ENCODE data around the gene ARHGAP25.
"Not testable (repeated sequence)": the region's sequence is repeated elsewhere in the genome, so short reads cannot be mapped to it uniquely, and the experiment has no call there.

Gene ARHGAP25

GRCh38 chr2:68796295-68796905 is 61.8 kb downstream of the ARHGAP25 start:
- Histone ChIP-seq H3K36me3 (ENCODE audit: control insufficient read depth, insufficient read depth, low read length) (no peaks in the 10 kb centered on the region), H3K9me3 (ENCODE audit: control insufficient read depth, low read length) (no peaks in the 10 kb centered on the region), H3K27ac (ENCODE audit: low read depth, low read length, severe bottlenecking) (no peak overlapping the region), H3K4me1 (ENCODE audit: control insufficient read depth, insufficient read depth, low read length, poor library complexity, severe bottlenecking) (peaks cover 24% of the 10 kb centered on the region), H3K4me3 (ENCODE audit: extremely low read depth, insufficient read depth, low read length, poor library complexity, severe bottlenecking) (no peak overlapping the region)
- 94 to 100% methylated on average over 1 to 2 of the region's 3 CpGs for WGBS, 2 experiments (ENCODE audit: insufficient coverage in 2 of 2)

GRCh38 chr2:68798569-68798968 is 64.0 kb downstream of the ARHGAP25 start:
- Histone ChIP-seq H3K4me3 (ENCODE audit: extremely low read depth, insufficient read depth, low read length, poor library complexity, severe bottlenecking) (no peak overlapping the region), H3K9me3 (ENCODE audit: control insufficient read depth, low read length) (no peaks in the 10 kb centered on the region), H3K27ac (ENCODE audit: low read depth, low read length, severe bottlenecking) (no peak overlapping the region)

DNA sequence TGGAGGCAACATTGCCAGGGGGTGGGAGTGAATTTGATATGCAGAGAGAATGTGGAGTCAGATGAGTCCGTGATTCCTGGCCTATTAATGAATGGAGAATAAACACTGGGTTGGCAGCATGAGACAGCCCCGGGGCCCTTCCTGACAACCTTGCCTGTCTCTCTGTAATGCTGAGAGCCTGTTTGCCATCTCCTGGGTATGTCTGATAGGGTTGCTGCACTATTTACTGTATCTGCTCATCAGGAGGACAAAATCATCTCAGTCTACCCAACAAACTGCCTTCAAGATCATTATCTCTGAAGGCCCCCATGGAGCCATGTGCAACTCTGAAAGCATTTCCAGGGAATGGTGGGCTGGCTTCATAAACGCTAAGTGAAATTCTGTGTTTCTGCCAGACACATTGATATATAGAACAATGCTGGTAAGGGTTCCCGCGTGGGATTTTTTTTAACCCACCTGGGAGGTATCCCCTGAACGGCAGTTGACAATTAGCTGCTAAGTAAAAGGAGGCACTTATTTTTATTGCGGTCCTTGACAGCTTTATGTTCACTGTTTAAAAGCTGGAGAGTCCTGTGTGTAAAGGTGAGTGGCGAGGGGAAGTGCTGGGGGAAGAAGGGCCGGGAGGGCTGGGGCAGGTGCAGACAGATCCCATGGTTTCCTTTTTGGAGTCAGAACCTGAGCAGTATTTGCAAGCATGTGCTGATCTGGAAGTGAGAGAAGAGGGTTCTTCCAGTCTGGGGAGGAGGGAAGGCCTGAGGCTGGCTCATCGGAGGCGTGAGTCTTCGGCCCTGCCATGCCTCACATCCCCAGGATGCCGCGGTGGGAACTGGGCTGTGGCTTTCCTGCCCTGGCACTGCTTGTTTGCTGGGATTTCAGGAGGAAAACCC is 64.8 kb downstream of the ARHGAP25 start:
- Histone ChIP-seq H3K9me3 (ENCODE audit: control insufficient read depth, low read length) (no peaks in the 10 kb centered on the region), H3K36me3 (ENCODE audit: control insufficient read depth, insufficient read depth, low read length) (no peaks in the 10 kb centered on the region), H3K27ac (ENCODE audit: low read depth, low read length, severe bottlenecking) (no peak overlapping the region), H3K4me3 (ENCODE audit: extremely low read depth, insufficient read depth, low read length, poor library complexity, severe bottlenecking) (no peak overlapping the region), H3K4me1 (ENCODE audit: control insufficient read depth, insufficient read depth, low read length, poor library complexity, severe bottlenecking) (peaks cover 20% of the 10 kb centered on the region)
- 88 to 89% methylated on average over 12 to 14 of the region's 14 CpGs for WGBS, 2 experiments (ENCODE audit: insufficient coverage in 2 of 2)

More at GRCh38 chr2:68798569-68798968, 64.0 kb downstream of the ARHGAP25 start:
- Histone ChIP-seq H3K36me3 (ENCODE audit: control insufficient read depth, insufficient read depth, low read length) (no peaks in the 10 kb centered on the region), H3K4me1 (ENCODE audit: control insufficient read depth, insufficient read depth, low read length, poor library complexity, severe bottlenecking) (peaks cover 20% of the 10 kb centered on the region)

- Histone ChIP-seq H3K27ac (ENCODE audit: low read depth, low read length, severe bottlenecking) (no peak overlapping the region), H3K9me3 (ENCODE audit: control insufficient read depth, low read length) (no peaks in the 10 kb centered on the region), H3K36me3 (ENCODE audit: control insufficient read depth, insufficient read depth, low read length) (no peaks in the 10 kb centered on the region), H3K4me1 (ENCODE audit: control insufficient read depth, insufficient read depth, low read length, poor library complexity, severe bottlenecking) (peaks cover 20% of the 10 kb centered on the region), H3K4me3 (ENCODE audit: extremely low read depth, insufficient read depth, low read length, poor library complexity, severe bottlenecking) (no peak overlapping the region)
- WGBS, 2 experiments (ENCODE audit: insufficient coverage in 2 of 2): no CpG with 5 or more reads among the region's 4 CpGs
These were observed 65.4 kb downstream of the ARHGAP25 start for GRCh38 chr2:68800027-68800401.

DNA sequence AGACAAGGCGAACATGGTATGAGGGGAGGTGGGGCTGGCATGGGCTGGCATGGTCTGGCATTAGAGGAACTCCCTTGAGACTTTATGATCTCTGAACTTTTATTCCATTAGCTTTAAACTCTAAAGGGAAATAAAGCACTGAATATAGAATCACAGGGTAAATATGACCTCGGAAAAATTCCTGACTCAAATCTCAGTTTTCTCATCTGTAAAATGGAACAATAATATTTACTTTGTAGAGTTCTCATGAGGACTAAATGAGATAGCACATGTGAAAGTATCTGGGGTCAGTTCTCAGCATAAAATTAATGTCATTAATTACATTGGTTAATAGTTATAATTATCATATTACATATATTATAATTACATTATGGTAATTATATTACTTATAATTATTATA is 65.9 kb downstream of the ARHGAP25 start:
- Histone ChIP-seq H3K36me3 (ENCODE audit: control insufficient read depth, insufficient read depth, low read length) (no peaks in the 10 kb centered on the region), H3K4me3 (ENCODE audit: extremely low read depth, insufficient read depth, low read length, poor library complexity, severe bottlenecking) (no peak overlapping the region), H3K4me1 (ENCODE audit: control insufficient read depth, insufficient read depth, low read length, poor library complexity, severe bottlenecking) (peaks cover 20% of the 10 kb centered on the region), H3K27ac (ENCODE audit: low read depth, low read length, severe bottlenecking) (no peak overlapping the region), H3K9me3 (ENCODE audit: control insufficient read depth, low read length) (no peaks in the 10 kb centered on the region)
- no CpG with 5 or more reads among the region's 2 CpGs for WGBS, 2 experiments (ENCODE audit: insufficient coverage in 2 of 2)

- H3K9me3 ChIP-seq (ENCODE audit: control insufficient read depth, low read length); H3K4me3 ChIP-seq (ENCODE audit: extremely low read depth, insufficient read depth, low read length, poor library complexity, severe bottlenecking); H3K36me3 ChIP-seq (ENCODE audit: control insufficient read depth, insufficient read depth, low read length); H3K27ac ChIP-seq (ENCODE audit: low read depth, low read length, severe bottlenecking): not testable (repeated sequence)
- H3K4me1 ChIP-seq (ENCODE audit: control insufficient read depth, insufficient read depth, low read length, poor library complexity, severe bottlenecking): peaks cover 33% of the 10 kb centered on the region
- 81 to 95% methylated on average over 4 to 8 of the region's 9 CpGs for WGBS, 2 experiments (ENCODE audit: insufficient coverage in 2 of 2)
These were observed 67.5 kb downstream of the ARHGAP25 start for GRCh38 chr2:68802161-68802560.

GRCh38 chr2:68805025-68805424 is 70.4 kb downstream of the ARHGAP25 start:
- Histone ChIP-seq H3K9me3 (ENCODE audit: control insufficient read depth, low read length) (no peaks in the 10 kb centered on the region), H3K27ac (ENCODE audit: low read depth, low read length, severe bottlenecking) (no peak overlapping the region), H3K4me1 (ENCODE audit: control insufficient read depth, insufficient read depth, low read length, poor library complexity, severe bottlenecking) (peaks cover 38% of the 10 kb centered on the region), H3K36me3 (ENCODE audit: control insufficient read depth, insufficient read depth, low read length) (no peaks in the 10 kb centered on the region), H3K4me3 (ENCODE audit: extremely low read depth, insufficient read depth, low read length, poor library complexity, severe bottlenecking) (no peak overlapping the region)
- WGBS, 2 experiments (ENCODE audit: insufficient coverage in 2 of 2): 93% methylated on average over 3 of the region's 4 CpGs; no CpG with 5 or more reads in 1 of the 2 experiments

GRCh38 chr2:68806511-68807109 is 72.0 kb downstream of the ARHGAP25 start:
- Histone ChIP-seq H3K4me1 (ENCODE audit: control insufficient read depth, insufficient read depth, low read length, poor library complexity, severe bottlenecking) (peaks cover 39% of the 10 kb centered on the region), H3K27ac (ENCODE audit: low read depth, low read length, severe bottlenecking) (no peak overlapping the region), H3K4me3 (ENCODE audit: extremely low read depth, insufficient read depth, low read length, poor library complexity, severe bottlenecking) (no peak overlapping the region), H3K36me3 (ENCODE audit: control insufficient read depth, insufficient read depth, low read length) (no peaks in the 10 kb centered on the region), H3K9me3 (ENCODE audit: control insufficient read depth, low read length) (no peaks in the 10 kb centered on the region)
- WGBS, 2 experiments (ENCODE audit: insufficient coverage in 2 of 2): 92 to 98% methylated on average over 6 to 11 of the region's 12 CpGs

DNA sequence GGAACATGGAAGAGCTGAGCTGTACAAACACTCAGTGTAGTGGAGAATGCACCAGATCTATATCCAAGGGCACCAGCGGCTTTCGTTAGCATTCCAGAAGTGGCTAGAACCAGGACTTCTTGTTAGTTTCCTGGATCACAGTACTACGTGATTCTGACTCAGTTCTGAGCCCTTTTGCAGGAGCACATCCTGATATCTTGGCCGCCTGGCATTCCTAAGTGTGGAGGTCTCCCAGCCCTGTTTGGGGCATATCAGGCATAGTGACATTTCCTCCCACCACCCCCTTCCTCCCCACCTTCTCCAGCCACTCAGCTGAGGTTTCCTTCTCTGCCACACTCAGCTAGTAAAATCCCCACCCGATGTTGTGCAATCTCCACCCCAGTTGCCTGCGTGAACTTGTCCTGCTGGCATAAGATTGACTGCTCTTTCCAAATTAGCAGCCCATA is 73.2 kb downstream of the ARHGAP25 start:
- H3K36me3 ChIP-seq (ENCODE audit: control insufficient read depth, insufficient read depth, low read length): no peaks in the 10 kb centered on the region
- H3K4me1 ChIP-seq (ENCODE audit: control insufficient read depth, insufficient read depth, low read length, poor library complexity, severe bottlenecking): peaks cover 41% of the 10 kb centered on the region
- no peaks in the 10 kb centered on the region for H3K9me3 ChIP-seq (ENCODE audit: control insufficient read depth, low read length)
- H3K27ac ChIP-seq (ENCODE audit: low read depth, low read length, severe bottlenecking): peak overlapping the region; percentile 77
- whole genome bisulfite sequencing, 2 experiments (ENCODE audit: insufficient coverage in 2 of 2): 72 to 83% methylated on average over 6 of the region's 6 CpGs
- H3K4me3 ChIP-seq (ENCODE audit: extremely low read depth, insufficient read depth, low read length, poor library complexity, severe bottlenecking): no peak overlapping the region

- Histone ChIP-seq H3K27ac (ENCODE audit: low read depth, low read length, severe bottlenecking) (no peak overlapping the region), H3K9me3 (ENCODE audit: control insufficient read depth, low read length) (no peaks in the 10 kb centered on the region), H3K36me3 (ENCODE audit: control insufficient read depth, insufficient read depth, low read length) (no peaks in the 10 kb centered on the region), H3K4me3 (ENCODE audit: extremely low read depth, insufficient read depth, low read length, poor library complexity, severe bottlenecking) (no peak overlapping the region), H3K4me1 (ENCODE audit: control insufficient read depth, insufficient read depth, low read length, poor library complexity, severe bottlenecking) (peaks cover 46% of the 10 kb centered on the region)
- WGBS, 2 experiments (ENCODE audit: insufficient coverage in 2 of 2): 80 to 100% methylated on average over 1 of the region's 2 CpGs
These were observed 75.0 kb downstream of the ARHGAP25 start for GRCh38 chr2:68809324-68810240.
